GM23248 (cell line): Measurements from ENCODE around the gene BCAS1. TPM values are rescaled to one million over a fixed set of nuclear protein-coding genes. Genes with fewer than 3 reads are reported as not detected.

Experiments used
- DNase-seq: peaks from one replicate; pipeline ENCODE4 v3.0.0-alpha.2; 2015
- H2AFZ ChIP-seq: fragments of 200-600 bp; sonication (generic); 2 replicates; pipeline ENCODE4 v1.6.1; 2016; ENCODE audit warnings: antibody characterized with exemption
- H3F3A ChIP-seq: fragments of 200-600 bp; sonication (generic); 2 replicates; pipeline ENCODE4 v1.6.1; 2016; ENCODE audit warnings: mild to moderate bottlenecking, antibody characterized with exemption, mixed run types; ENCODE audit not compliant: insufficient read depth
- H3K27ac ChIP-seq: fragments of 200-600 bp; sonication (generic); 2 replicates; pipeline ENCODE4 v1.5.1; 2016; ENCODE audit warnings: mild to moderate bottlenecking
- H3K27me3 ChIP-seq: fragments of 200-600 bp; sonication (generic); replicated peaks from 2 replicates; pipeline ENCODE4 v1.6.1; 2016; ENCODE audit warnings: mild to moderate bottlenecking; ENCODE audit not compliant: insufficient read depth
- H3K36me3 ChIP-seq: fragments of 200-600 bp; sonication (generic); 2 replicates; pipeline ENCODE4 v1.6.1; 2016; ENCODE audit warnings: low read depth, mild to moderate bottlenecking
- H3K4me1 ChIP-seq: fragments of 200-600 bp; sonication (generic); 2 replicates; pipeline ENCODE4 v1.6.1; 2016; ENCODE audit warnings: mild to moderate bottlenecking; ENCODE audit not compliant: insufficient read depth
- H3K4me2 ChIP-seq: fragments of 200-600 bp; sonication (generic); one replicate; pipeline ENCODE4 v1.6.1; 2016; ENCODE audit warnings: mild to moderate bottlenecking; ENCODE audit not compliant: unreplicated experiment
- H3K4me3 ChIP-seq: fragments of 200-600 bp; sonication (generic); 2 replicates; pipeline ENCODE4 v1.5.1; 2016; ENCODE audit warnings: mild to moderate bottlenecking
- H3K79me2 ChIP-seq: fragments of 200-600 bp; sonication (generic); 2 replicates; pipeline ENCODE4 v1.6.1; 2016; ENCODE audit warnings: mild to moderate bottlenecking; ENCODE audit not compliant: insufficient read depth
- H3K9ac ChIP-seq: fragments of 200-600 bp; sonication (generic); 2 replicates; pipeline ENCODE4 v1.6.1; 2016; ENCODE audit warnings: mild to moderate bottlenecking
- H3K9me2 ChIP-seq: fragments of 200-600 bp; sonication (generic); 2 replicates; pipeline ENCODE4 v1.6.1; 2016; ENCODE audit warnings: mixed run types, mild to moderate bottlenecking, moderate library complexity; ENCODE audit not compliant: insufficient read depth
- H3K9me3 ChIP-seq: fragments of 200-600 bp; sonication (generic); one replicate; pipeline ENCODE4 v1.6.1; 2017; ENCODE audit warnings: low read depth
- H4K20me1 ChIP-seq: fragments of 200-600 bp; sonication (generic); 2 replicates; pipeline ENCODE4 v1.6.0; 2016; ENCODE audit not compliant: insufficient read depth
- EZH2 ChIP-seq: fragments of 200-600 bp; sonication (generic); IDR thresholded peaks from 2 replicates; pipeline ENCODE4 v1.6.1; 2018; ENCODE audit warnings: antibody characterized with exemption, mild to moderate bottlenecking; ENCODE audit not compliant: insufficient read depth, poor library complexity, severe bottlenecking
- EZH2phosphoT487 ChIP-seq: fragments of 200-600 bp; sonication (generic); IDR thresholded peaks from 2 replicates; pipeline ENCODE4 v1.6.1; 2018; ENCODE audit warnings: antibody characterized with exemption, moderate library complexity, mild to moderate bottlenecking, low read depth; ENCODE audit not compliant: insufficient read depth
- WGBS, 2 experiments: methylation state at CpG; one replicate each; pipeline ENCODE4 v1.1.6; 2015 to 2017; ENCODE audit warnings: low lambda C conversion rate in 2 of 2, low coverage in 1 of 2; ENCODE audit errors: missing lambda C conversion rate in 2 of 2; 5-methylcytosine and 5-hydroxymethylcytosine counted together
- in situ Hi-C: fragments of 300-500 bp; cut with MboI; formaldehyde crosslinking; loops from 2 replicates; pipeline ENCODE4 v1.15.0; 2020
- polyA plus RNA-seq: library from polyadenylated mRNA; unstranded; fragments of >200 nt; fragmentation: Nextera tagmentation; extraction: Ambion mirVana; gene quantifications from 2 replicates; pipeline ENCODE4 v1.2.1, GENCODE V29; 2016
- total RNA-seq: library from RNA; depleted of rRNA; stranded (reverse); fragments of >200 nt; shearing (Covaris generic); gene quantifications from 2 replicates; pipeline ENCODE4 v1.2.3, GENCODE V29; 2014

BCAS1 gene
- total and polyA plus RNA-seq, 2 experiments from 2014 or later, result 0.41 TPM; not detected in 1

DNA sequence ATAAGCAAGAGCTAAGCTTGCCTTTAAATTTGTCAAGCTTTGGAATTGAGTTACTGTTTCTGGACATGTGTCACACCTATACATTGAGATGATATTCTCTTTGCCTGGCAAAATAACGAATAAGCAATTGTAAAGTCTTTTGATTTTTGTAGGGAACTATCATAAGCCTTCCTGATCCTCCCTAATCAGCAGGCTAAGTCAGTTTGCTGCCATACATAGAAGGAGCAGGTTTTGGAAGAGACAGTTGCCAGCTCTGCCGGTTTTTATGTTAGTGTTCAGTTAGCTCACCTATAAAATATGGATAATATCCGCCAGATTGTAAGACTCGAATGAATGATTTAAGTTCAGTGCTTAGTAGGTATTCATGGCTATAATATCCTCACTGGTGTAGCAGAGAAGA is 34.4 kb upstream of the BCAS1 start:
- Histone ChIP-seq H3F3A (no peaks in the 10 kb centered on the region), H3K4me1 (no peaks in the 10 kb centered on the region), H3K4me2 (no peak overlapping the region), H3K9me2 (no peaks in the 10 kb centered on the region), H4K20me1 (no peaks in the 10 kb centered on the region), H2AFZ (no peak overlapping the region), H3K79me2 (no peaks in the 10 kb centered on the region), H3K9me3 (no peaks in the 10 kb centered on the region), H3K9ac (no peak overlapping the region), H3K27me3 (no peaks in the 10 kb centered on the region), H3K36me3 (no peaks in the 10 kb centered on the region), H3K4me3 (no peak overlapping the region), H3K27ac (no peak overlapping the region)
- WGBS, 2 experiments, result 89 to 91% methylated on average over 4 of the region's 4 CpGs
- TF ChIP-seq EZH2 (no peak), EZH2phosphoT487 (no peak)
- in situ Hi-C loops, result no loop called here
- no peak for DNase-seq

DNA sequence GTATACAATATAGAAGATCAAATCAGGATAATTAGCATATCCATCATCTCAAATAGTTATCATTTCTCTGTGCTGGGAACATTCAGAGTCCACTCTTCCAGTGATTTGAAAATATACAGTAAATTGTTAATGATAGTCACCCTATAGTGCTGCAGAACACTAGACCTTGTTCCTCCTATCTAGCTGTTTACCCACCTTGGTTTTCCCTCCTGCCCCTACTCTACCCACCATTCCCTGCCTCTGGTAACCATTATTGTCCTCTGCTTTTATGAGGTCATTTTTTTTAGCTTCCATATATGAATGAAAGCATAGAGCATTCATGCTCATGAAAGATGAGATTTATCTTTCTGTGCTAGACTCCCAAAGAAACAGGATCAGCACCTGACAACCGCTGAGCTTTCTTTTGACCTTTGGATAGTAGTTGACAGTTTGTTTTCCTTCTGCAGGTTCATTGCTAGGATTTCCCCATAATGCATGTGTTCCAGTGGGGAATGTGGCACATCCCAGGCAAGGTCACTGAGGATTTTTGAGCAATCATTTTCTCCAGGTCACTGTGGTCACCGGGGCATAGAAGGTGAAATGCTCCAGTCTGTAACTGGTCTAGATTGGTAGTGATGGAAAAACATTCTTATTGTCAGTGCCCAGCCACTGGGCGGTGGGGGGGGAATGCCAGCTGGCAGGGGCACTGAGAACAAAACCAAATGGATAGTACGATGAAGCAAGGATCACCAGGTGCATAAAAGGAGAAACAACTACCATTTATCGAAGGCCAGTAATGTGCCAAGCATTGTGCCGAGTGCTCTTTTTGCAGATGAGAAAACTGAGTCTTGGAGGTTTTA is 33.6 kb upstream of the BCAS1 start:
- H3K27me3 ChIP-seq, result no peaks in the 10 kb centered on the region
- no peak for DNase-seq
- WGBS, 2 experiments, result 72 to 78% methylated on average over 6 of the region's 6 CpGs
- no peak overlapping the region for H3K27ac ChIP-seq
- no peaks in the 10 kb centered on the region for H3K9me2 ChIP-seq
- H3K4me3 ChIP-seq, result no peak overlapping the region
- no peaks in the 10 kb centered on the region for H3K4me1 ChIP-seq
- no peaks in the 10 kb centered on the region for H3F3A ChIP-seq
- TF ChIP-seq EZH2 (no peak), EZH2phosphoT487 (no peak)
- no peak overlapping the region for H3K9ac ChIP-seq
- H3K79me2 ChIP-seq, result no peaks in the 10 kb centered on the region
- no peaks in the 10 kb centered on the region for H3K36me3 ChIP-seq
- H3K9me3 ChIP-seq, result no peaks in the 10 kb centered on the region
- in situ Hi-C loops, result no loop called here
- no peak overlapping the region for H3K4me2 ChIP-seq
- H2AFZ ChIP-seq, result no peak overlapping the region
- no peaks in the 10 kb centered on the region for H4K20me1 ChIP-seq

DNA sequence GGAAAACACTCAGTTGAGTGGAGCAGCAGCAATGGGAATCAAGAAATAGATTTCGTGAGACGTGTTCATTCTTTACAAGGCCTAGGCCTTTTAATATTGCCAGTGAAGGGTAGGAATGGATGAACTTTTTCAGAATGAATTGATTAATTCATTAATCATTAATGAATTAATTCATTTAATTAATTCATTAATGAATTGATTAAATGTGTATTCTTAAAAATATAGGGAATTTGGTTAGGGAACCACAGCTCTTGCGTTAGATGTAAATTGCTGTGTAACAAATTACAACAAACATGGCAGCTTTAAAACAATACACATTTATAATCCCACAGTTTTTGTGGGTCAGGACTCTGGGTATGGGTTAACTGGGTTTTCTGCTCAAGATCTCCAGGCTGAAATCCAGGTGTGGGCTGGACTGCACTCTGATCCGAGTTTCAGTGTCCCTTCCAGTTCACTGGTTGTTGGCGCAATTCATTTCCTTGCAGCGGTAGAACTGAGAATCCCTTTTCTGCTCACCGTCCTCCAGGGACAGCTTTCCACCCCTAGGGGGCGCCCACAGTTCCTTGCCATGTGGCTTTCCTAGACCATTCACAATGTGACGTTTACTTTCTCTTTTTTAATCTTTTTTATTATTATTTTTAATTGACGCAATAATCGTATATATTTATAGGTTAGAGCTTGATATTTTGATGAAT is 32.8 kb upstream of the BCAS1 start:
- Histone ChIP-seq H3K27ac (no peak overlapping the region), H3F3A (no peaks in the 10 kb centered on the region), H3K79me2 (no peaks in the 10 kb centered on the region), H3K36me3 (no peaks in the 10 kb centered on the region), H3K4me3 (no peak overlapping the region), H3K9ac (no peak overlapping the region), H3K4me1 (no peaks in the 10 kb centered on the region), H3K4me2 (no peak overlapping the region), H3K9me3 (no peaks in the 10 kb centered on the region), H3K9me2 (no peaks in the 10 kb centered on the region), H4K20me1 (no peaks in the 10 kb centered on the region), H2AFZ (no peak overlapping the region), H3K27me3 (no peaks in the 10 kb centered on the region)
- TF ChIP-seq EZH2 (no peak), EZH2phosphoT487 (no peak)
- WGBS, 2 experiments, result 58 to 62% methylated on average over 11 of the region's 11 CpGs
- in situ Hi-C loops, result no loop called here
- DNase-seq, result peak; percentile 66

DNA sequence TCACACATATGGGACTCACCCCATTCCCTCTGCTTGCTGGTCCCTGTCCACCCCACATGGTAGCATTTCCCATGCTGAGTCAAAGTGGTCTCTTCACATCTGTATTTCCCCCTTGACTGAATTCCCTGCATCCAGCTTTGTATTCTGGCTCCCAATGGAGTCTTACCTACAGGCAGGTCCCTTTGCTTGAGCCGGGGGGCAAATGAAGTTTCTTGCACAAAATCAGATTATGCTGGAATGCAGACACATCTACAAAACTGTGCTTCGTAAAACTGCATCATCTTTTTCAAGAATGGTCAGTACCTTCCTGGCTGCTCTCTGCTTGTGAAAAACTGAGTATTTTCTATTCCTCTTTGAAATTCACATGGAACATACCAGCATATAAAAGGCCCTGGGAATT is 32.1 kb upstream of the BCAS1 start:
- Histone ChIP-seq H3K27ac (no peak overlapping the region), H3K9me2 (no peaks in the 10 kb centered on the region), H3F3A (no peaks in the 10 kb centered on the region), H4K20me1 (no peaks in the 10 kb centered on the region), H3K9ac (no peak overlapping the region), H3K79me2 (no peaks in the 10 kb centered on the region), H3K4me1 (no peaks in the 10 kb centered on the region), H2AFZ (no peak overlapping the region), H3K9me3 (no peaks in the 10 kb centered on the region), H3K36me3 (no peaks in the 10 kb centered on the region), H3K4me2 (no peak overlapping the region), H3K27me3 (no peaks in the 10 kb centered on the region), H3K4me3 (no peak overlapping the region)
- no peak for DNase-seq
- no peak for TF ChIP-seq EZH2
- TF ChIP-seq EZH2phosphoT487, result no peak
- in situ Hi-C loops, result no loop called here
- 88 to 97% methylated on average over 2 of the region's 2 CpGs for WGBS, 2 experiments
